NCI-H524 (cell line): ENCODE data around the gene TRMT112.

Source experiments
- DNase-seq, 2 experiments: peaks; one replicate each; lab custom pipeline; 2025; lab: John Stamatoyannopoulos, UW

The TRMT112 gene

GRCh38 chr11:64317325-64317960 lies at the start of gene TRMT112:
Gene TRMT112 (minus strand): TSS chr11:64317559. CDS start chr11:64317526, 33 bp downstream.
- peak; percentile 95 to 98 for DNase-seq

DNA sequence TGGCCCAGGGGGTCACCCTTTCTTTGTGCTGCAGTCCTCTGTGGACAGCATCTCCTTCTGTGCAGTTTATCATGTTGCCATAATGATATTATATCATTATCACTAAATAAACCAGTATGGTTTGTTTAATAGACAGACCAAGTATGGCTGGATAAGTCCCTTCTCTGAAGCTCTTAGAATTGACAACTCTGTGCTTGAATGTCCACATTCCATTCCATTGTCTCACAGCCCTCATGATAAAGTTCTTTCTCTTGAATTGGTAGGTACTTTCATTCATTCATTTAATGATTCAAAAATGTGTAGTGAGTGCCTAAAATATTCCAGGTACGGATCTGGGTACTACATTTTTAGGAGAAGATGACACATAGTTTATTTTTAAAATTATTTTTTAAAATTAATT lies 49.4 kb upstream of the TRMT112 start:
- no peak for DNase-seq

GRCh38 chr11:64364911-64365310 lies 47.6 kb upstream of the TRMT112 start:
- DNase-seq, result no peak

DNA sequence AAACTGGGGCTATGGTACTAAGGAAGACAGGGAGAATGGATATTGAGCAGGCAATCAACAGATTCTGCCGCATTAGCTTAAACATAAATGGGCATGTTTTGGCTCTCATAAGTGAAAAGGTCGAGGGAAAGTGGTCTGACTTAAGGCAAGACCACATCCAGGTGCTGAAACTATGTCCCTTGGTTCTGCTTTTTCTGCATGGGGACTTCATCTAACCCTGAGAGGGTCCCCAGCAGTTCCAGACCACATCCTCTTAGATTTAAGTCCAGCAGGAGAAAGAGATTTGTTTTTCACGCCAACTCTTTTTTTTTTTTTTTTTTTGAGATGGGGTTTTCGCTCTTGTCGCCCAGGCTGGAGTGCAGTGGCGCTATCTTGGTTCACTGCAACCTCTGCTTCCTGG lies 47.1 kb upstream of the TRMT112 start:
- no peak for DNase-seq

DNA sequence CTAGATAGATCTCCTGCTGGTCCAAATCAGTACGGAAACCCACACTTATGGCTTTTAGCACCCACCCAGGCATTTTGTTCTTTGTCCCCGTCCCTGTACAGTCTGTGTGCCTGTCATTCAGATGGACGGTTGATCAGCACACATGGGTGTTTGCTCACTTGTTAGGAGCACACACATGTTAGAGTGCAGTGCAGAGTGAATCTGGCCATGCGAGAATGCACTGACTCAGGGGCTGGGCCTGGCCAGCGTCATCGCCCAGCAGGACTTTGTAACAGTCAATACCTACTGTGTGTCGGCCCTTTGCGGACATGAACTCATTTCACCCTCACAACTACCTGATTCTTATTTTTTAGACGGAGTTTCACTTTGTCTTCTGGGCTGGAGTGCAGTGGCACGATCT lies 45.0 kb upstream of the TRMT112 start:
- no peak for DNase-seq

DNA sequence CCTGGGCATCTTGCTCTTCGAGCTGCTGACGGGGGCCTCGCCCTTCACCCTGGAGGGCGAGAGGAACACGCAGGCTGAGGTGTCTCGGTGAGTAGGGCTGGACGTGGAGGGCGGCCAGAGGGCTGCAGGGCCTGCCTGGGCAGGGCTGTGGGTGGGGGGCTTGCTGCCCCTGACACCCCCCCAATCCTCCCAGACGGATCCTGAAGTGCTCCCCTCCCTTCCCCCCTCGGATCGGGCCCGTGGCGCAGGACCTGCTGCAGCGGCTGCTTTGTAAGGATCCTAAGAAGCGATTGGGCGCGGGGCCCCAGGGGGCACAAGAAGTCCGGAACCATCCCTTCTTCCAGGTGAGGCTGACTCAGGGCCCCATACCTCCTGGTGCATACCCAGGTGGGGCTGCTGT lies 44.3 kb upstream of the TRMT112 start:
- DNase-seq, result no peak

GRCh38 chr11:64360448-64360921 lies 43.1 kb upstream of the TRMT112 start:
- DNase-seq, result no peak

DNA sequence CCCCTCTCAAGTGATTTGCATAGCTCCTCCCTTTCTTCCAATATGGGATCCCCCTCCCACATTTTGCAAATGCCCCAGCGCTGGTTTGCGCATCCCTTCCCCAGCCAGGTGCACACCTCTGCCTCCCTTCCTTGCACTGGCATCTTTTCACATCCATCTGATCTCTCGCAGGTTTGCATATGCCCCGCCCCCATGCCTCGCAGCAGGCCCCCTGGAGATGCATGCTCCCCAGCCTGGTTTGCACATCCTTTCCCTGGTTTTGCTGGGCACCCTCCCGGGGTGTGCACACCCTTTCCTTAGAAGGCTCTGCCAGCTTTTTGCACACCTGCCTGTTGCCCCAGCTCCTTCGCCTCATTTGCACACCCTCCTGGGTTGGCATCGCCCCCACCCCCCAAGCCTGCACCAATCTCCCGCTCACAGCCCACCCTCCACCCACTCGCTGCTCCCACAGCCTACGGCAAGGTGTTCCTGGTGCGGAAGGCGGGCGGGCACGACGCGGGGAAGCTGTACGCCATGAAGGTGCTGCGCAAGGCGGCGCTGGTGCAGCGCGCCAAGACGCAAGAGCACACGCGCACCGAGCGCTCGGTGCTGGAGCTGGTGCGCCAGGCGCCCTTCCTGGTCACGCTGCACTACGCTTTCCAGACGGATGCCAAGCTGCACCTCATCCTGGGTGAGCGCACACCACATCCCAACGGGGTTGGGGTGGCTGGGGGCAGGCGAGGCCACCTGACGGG lies 42.5 kb upstream of the TRMT112 start:
- no peak for DNase-seq

DNA sequence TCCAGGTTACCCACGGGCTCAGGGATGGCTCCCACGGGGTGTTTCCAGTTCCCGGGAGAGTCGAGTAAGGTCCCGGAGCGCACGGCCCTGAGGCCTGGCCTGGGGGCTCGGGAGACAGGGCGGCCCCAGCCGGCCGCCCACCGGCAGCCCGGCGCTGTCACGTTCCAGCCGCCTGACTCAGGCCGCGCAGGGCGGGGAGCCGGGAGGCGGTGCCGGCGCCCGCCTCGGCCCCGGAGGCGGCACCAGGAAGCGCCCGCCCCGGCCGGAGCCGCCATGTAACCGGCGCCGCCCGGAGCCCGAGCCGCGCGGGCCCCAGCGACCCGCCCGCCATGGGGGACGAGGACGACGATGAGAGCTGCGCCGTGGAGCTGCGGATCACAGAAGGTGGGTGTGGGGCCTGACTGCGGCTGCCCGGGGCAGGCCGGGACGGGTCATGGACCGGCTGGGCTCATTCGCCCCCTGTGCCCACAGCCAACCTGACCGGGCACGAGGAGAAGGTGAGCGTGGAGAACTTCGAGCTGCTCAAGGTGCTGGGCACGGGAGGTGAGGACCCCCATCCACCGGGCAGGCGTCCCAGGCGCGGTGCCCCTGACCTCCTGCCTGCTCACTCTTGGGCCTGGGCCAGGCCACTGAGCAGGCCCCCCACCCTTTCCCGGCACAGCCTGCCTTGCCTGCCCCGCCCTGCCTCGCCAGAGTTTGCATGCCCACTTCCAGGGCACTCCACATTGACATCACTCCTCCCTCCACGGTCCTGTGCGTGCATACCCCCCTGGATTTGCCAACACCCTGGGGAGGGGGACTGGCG lies 41.8 kb upstream of the TRMT112 start, which contains the start of gene RPS6KA4:
RPS6KA4 (plus strand) TSS at position 256 of the 805 bp plus-strand sequence; CDS start at position 330, 74 bp downstream.
- peak in 1 of 2 experiments; percentile 39 for DNase-seq

DNA sequence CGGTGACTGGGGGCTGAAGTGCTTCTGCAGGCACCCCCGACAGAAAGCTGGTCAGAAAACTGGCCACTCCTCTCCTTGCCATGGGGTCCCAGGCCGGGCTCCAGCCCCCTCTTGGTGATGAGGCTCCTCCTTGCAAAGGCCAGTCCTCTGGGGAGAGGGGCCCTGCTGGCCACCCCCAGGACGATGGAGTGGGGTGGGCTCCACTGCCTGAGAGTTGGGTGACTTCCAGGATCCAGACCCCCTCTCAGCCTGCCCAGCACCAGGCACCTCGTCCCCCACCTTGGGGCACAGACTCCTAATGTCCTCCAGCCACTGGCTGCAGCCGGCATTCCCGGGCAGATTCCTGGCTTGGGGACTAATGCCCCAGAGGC lies 41.2 kb upstream of the TRMT112 start:
- no peak for DNase-seq

GRCh38 chr11:64357904-64358535 lies 40.7 kb upstream of the TRMT112 start:
- DNase-seq, result no peak

DNA sequence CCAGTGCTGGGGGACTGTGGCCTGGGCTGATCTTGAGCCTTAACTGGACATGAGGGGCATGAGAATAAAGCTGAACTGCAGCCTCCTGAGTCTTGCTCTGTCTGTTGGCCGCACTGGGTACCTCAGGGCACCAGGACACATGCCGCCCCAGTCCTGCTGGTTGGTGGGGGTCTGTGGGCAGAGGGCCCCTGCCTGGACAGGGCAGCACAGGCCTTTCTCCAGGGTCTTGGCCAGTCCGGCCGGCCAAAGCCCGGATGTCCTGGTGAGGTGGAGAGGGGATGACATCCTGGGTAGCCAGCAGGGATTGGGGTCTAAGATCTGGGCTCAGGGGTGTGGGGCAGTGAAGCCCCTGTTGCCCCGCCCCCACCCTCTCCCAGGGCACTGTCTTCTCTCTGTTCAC lies 40.1 kb upstream of the TRMT112 start:
- no peak for DNase-seq

DNA sequence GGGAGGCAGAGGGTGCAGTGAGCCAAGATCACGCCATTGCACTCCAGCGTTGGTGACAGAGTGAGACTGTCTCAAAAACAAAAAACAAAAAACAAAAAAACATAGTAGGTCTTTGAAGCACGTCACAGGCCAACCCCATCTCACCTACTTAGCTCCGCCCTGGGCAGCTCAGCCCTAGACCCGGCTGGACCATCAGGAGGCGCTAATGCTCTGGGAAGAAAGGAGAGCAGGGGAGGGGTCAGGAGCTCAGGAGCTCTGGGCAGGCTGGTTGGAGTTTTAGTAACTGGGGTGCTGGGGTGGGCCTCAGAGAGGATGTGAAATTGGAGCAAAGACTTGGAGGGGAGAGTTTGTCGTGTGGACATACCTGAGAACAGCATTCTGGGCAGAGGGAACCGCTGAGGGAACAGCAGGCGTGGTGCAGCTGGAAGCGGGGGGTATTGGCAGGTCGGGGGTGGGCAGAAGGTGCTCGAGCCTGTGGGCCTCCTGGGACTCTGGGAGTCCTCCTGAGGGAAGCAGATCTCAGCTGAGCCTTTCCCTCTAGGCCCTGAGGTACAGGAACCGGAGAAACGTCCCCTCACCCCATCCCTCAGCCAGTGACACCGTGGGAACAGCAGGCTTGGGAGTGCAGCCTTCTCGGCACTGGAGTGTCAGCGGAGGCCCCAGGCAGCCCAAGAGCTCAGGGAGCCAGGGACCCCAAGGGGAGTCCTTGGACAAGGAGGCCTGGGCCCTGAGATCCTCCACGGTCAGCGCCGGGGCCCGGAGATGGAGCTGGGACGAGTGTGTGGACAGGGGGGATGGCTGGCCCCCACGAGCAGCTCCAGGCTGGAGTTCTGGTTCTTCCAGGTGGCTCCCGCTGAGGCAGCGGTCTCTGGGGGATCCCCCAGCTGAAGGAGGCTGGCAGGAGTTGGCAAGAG lies 39.4 kb upstream of the TRMT112 start:
- peak; percentile 44 to 71 for DNase-seq

GRCh38 chr11:64355078-64355940 lies 38.0 kb upstream of the TRMT112 start:
- DNase-seq, result peak; percentile 39 to 84

- DNase-seq, result no peak
These were observed 36.6 kb upstream of the TRMT112 start for GRCh38 chr11:64353715-64354506.

DNA sequence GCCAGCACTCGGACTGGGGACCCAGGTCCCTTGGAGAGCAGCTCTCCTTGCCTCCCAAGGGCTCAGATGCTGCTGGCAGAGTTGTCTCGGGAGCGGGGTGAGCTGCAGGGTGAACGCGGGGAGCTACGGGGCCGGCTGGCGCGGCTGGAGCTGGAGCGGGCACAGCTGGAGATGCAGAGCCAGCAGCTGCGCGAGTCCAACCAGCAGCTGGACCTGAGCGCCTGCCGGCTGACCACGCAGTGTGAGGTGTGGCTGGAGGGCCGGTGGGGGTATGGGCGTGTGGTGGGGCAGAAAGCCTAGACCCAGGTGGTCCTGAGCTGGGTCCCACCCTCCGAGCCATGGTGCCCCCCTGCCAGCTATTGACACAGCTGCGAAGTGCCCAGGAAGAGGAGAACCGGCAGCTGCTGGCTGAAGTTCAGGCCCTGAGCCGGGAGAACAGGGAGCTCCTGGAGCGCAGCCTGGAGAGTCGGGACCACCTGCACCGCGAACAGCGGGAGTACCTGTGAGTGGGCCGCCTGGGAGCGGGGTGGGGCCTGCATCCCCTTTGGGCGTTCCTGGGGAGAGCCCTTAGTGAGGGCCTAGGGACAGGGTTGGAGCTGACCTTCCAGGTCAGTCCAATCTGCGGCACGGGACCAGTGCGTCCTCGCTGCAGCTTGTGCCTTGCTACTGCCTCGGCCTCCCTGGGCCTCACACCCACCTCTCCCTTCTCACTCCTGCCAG lies 35.8 kb upstream of the TRMT112 start:
- no peak for DNase-seq

DNA sequence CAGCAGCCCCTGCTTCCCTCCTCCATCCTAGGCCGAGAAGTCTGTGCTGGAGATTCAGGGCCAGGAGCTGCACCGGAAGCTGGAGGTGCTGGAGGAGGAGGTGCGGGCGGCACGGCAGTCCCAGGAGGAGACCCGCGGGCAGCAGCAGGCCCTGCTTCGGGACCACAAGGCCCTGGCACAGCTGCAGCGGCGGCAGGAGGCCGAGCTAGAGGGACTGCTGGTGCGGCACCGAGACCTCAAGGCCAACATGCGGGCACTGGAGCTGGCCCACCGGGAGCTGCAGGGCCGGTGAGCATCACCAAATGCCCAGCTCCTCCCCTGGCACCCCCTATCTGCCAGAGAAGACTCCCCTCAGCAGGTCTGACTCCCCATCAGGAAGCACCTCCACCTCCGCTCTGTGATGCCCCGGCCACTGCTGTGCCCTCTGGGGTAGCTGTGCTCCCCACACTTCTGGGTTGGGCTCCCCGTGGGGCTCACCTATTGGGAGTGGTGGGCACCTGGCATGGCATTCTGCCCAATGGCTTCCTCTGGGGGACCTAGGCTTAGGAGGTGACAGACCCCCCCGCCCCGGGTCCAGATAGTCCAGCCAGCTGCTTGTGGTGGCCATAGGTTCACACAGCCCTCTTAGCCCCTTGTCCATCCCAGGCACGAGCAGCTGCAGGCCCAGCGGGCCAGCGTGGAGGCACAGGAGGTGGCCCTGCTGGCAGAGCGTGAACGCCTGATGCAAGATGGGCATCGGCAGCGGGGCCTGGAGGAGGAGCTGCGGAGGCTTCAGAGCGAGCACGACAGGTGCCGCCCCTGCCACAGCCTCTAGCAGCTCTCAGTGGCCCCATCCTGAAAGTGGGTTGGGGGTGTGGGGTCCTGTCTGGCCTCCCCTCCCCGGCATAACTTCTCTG lies 35.0 kb upstream of the TRMT112 start:
- DNase-seq, result no peak
